H1 (cell line): ENCODE data around the gene PET100. TPM values are rescaled to one million over a fixed set of nuclear protein-coding genes. Genes with fewer than 3 reads are reported as not detected.

Experiments
- CTCF ChIA-PET: fragments of 300-600 bp; sonication (Branson Sonifier 250); formaldehyde crosslinking; loops from one replicate; lab custom pipeline; 2021; ENCODE audit not compliant: partially characterized antibody; lab: Charles Lee
- POLR2A ChIA-PET: fragments of 300-600 bp; sonication (Branson Sonifier 250); formaldehyde crosslinking; loops from one replicate; lab custom pipeline; 2021; ENCODE audit warnings: inconsistent platforms; ENCODE audit not compliant: partially characterized antibody; lab: Charles Lee
- DNase-seq, 2 experiments: peaks; one replicate each; pipeline versions ENCODE4 v3.0.0 to v3.0.0-alpha.2; 2010 to 2022; ENCODE audit warnings: low spot score in 2 of 2, low read depth in 1 of 2, mixed read lengths in 1 of 2
- FAIRE-seq: peaks from 2 replicates; lab custom pipeline; 2011; peaks lifted over from hg19 to GRCh38; lab: Jason Lieb, UNC
- H2AFZ ChIP-seq: 2 replicates; pipeline ENCODE4 v1.8.1; 2012; ENCODE audit warnings: low read length, inconsistent platforms
- H2AK5ac ChIP-seq: 2 replicates; pipeline ENCODE4 v1.6.1; 2013; ENCODE audit warnings: low read depth, low read length
- H2BK120ac ChIP-seq: replicated peaks from 2 replicates; pipeline ENCODE3; 2013; ENCODE audit warnings: low read depth, low read length, inconsistent platforms
- H2BK12ac ChIP-seq: 2 replicates; pipeline ENCODE4 v1.6.1; 2013; ENCODE audit warnings: low read depth, low read length
- H2BK15ac ChIP-seq: 2 replicates; pipeline ENCODE4 v1.6.1; 2013; ENCODE audit warnings: low read length
- H2BK20ac ChIP-seq: 2 replicates; pipeline ENCODE4 v1.6.1; 2013; ENCODE audit warnings: low read length
- H2BK5ac ChIP-seq: 2 replicates; pipeline ENCODE4 v1.6.1; 2013; ENCODE audit warnings: low read depth, low read length
- H3K14ac ChIP-seq: 2 replicates; pipeline ENCODE4 v1.6.1; 2013; ENCODE audit warnings: inconsistent platforms; ENCODE audit not compliant: insufficient read length
- H3K18ac ChIP-seq: 2 replicates; pipeline ENCODE4 v1.6.1; 2013; ENCODE audit warnings: low read length; ENCODE audit errors: extremely low read depth
- H3K23ac ChIP-seq: 2 replicates; pipeline ENCODE4 v1.6.1; 2013; ENCODE audit warnings: inconsistent platforms; ENCODE audit not compliant: insufficient read length
- H3K23me2 ChIP-seq: 2 replicates; pipeline ENCODE4 v1.6.1; 2013; ENCODE audit warnings: low read depth, low read length
- H3K27ac ChIP-seq: 2 replicates; pipeline ENCODE4 v1.6.1; 2011; ENCODE audit warnings: low read depth, low read length, inconsistent platforms
- H3K27me3 ChIP-seq, 4 experiments: replicated peaks in 1 of 4; 1 replicate in 1 of 4; 2 replicates in 3 of 4; pipeline versions ENCODE4 v1.6.1 to v1.8.1; 2011 to 2013; ENCODE audit warnings: low read length in 3 of 4, mild to moderate bottlenecking in 3 of 4, inconsistent platforms in 2 of 4, mixed read lengths in 2 of 4, moderate library complexity in 1 of 4; ENCODE audit not compliant: control insufficient read depth in 3 of 4, insufficient read depth in 3 of 4; ENCODE audit errors: extremely low read depth in 1 of 4
- H3K36me3 ChIP-seq, 4 experiments: 2 replicates each; pipeline versions ENCODE4 v1.6.1 to v1.8.1; 2011 to 2013; ENCODE audit warnings: mild to moderate bottlenecking in 4 of 4, low read length in 3 of 4, moderate library complexity in 2 of 4, control low read depth in 1 of 4, inconsistent platforms in 1 of 4; ENCODE audit not compliant: insufficient read depth in 4 of 4, control insufficient read depth in 2 of 4
- H3K4ac ChIP-seq: replicated peaks from 2 replicates; pipeline ENCODE3; 2013; ENCODE audit warnings: low read length, low read depth, mixed read lengths, inconsistent platforms; ENCODE audit not compliant: insufficient read length
- H3K4me1 ChIP-seq, 4 experiments: replicated peaks in 1 of 4; 1 replicate in 1 of 4; 2 replicates in 3 of 4; pipeline versions ENCODE4 v1.6.1 to v1.8.1; 2011 to 2013; ENCODE audit warnings: low read length in 3 of 4, inconsistent platforms in 2 of 4, mixed read lengths in 1 of 4; ENCODE audit not compliant: insufficient read depth in 4 of 4, control insufficient read depth in 3 of 4
- H3K4me2 ChIP-seq, 2 experiments: 2 replicates each; pipeline versions ENCODE4 v1.6.1 to v1.8.1; 2011 to 2013; ENCODE audit warnings: low read depth in 2 of 2, low read length in 2 of 2, control low read depth in 1 of 2, inconsistent platforms in 1 of 2, mild to moderate bottlenecking in 1 of 2; ENCODE audit not compliant: insufficient read depth in 1 of 2
- H3K4me3 ChIP-seq, 4 experiments: fragments of 200-600, 300-600 bp in 1 of 4; sonication (generic), shearing (Covaris generic), sonication (Bioruptor Twin) in 1 of 4; 2 replicates each; pipeline versions ENCODE4 v1.5.1 to v1.8.1; 2011 to 2016; ENCODE audit warnings: low read length in 4 of 4, low read depth in 3 of 4, control low read depth in 2 of 4, inconsistent platforms in 2 of 4, mild to moderate bottlenecking in 2 of 4, mixed read lengths in 1 of 4, moderate library complexity in 1 of 4; ENCODE audit not compliant: insufficient read depth in 2 of 4; ENCODE audit errors: extremely low read depth in 1 of 4
- H3K56ac ChIP-seq: replicated peaks from 2 replicates; pipeline ENCODE3; 2013; ENCODE audit warnings: low read depth, mild to moderate bottlenecking, mixed read lengths, low read length, inconsistent platforms; ENCODE audit not compliant: insufficient read length
- H3K79me1 ChIP-seq: 2 replicates; pipeline ENCODE4 v1.6.1; 2013; ENCODE audit warnings: low read depth, low read length, control low read depth
- H3K79me2 ChIP-seq, 2 experiments: 2 replicates each; pipeline versions ENCODE4 v1.6.1 to v1.8.1; 2012 to 2013; ENCODE audit warnings: low read length in 2 of 2, mild to moderate bottlenecking in 2 of 2, inconsistent platforms in 1 of 2; ENCODE audit not compliant: insufficient read depth in 2 of 2, control insufficient read depth in 1 of 2
- H3K9ac ChIP-seq, 4 experiments: replicated peaks in 1 of 4; 1 replicate in 1 of 4; 2 replicates in 3 of 4; pipeline versions ENCODE4 v1.6.1 to v1.8.1; 2011 to 2013; ENCODE audit warnings: low read depth in 3 of 4, low read length in 3 of 4, control low read depth in 2 of 4, mild to moderate bottlenecking in 2 of 4, moderate library complexity in 2 of 4, inconsistent platforms in 1 of 4; ENCODE audit errors: extremely low read depth in 1 of 4
- H3K9me3 ChIP-seq, 2 experiments: 2 replicates each; pipeline versions ENCODE4 v1.6.1 to v1.8.1; 2012 to 2013; ENCODE audit warnings: mild to moderate bottlenecking in 2 of 2, moderate library complexity in 2 of 2, control low read depth in 1 of 2, inconsistent platforms in 1 of 2, low read depth in 1 of 2, low read length in 1 of 2, mixed read lengths in 1 of 2; ENCODE audit not compliant: insufficient read depth in 2 of 2
- H4K20me1 ChIP-seq, 2 experiments: replicated peaks in 1 of 2; 2 replicates each; pipeline versions ENCODE3 to v1.8.1; 2011 to 2013; ENCODE audit warnings: inconsistent platforms in 2 of 2, low read length in 2 of 2, mild to moderate bottlenecking in 1 of 2; ENCODE audit not compliant: insufficient read depth in 2 of 2, control insufficient read depth in 1 of 2
- H4K5ac ChIP-seq: 2 replicates; pipeline ENCODE4 v1.6.1; 2013; ENCODE audit warnings: low read length, low read depth, mixed read lengths, inconsistent platforms; ENCODE audit not compliant: insufficient read length
- H4K8ac ChIP-seq: 2 replicates; pipeline ENCODE4 v1.8.0; 2013; ENCODE audit warnings: mild to moderate bottlenecking, moderate library complexity, low read length, inconsistent platforms; ENCODE audit not compliant: insufficient read depth; ENCODE audit errors: extremely low read depth
- H4K91ac ChIP-seq: replicated peaks from 2 replicates; pipeline ENCODE3; 2013; ENCODE audit warnings: low read length, mixed read lengths, inconsistent platforms; ENCODE audit not compliant: insufficient read length
- ATF2 ChIP-seq: IDR thresholded peaks from 2 replicates; pipeline ENCODE4 v1.6.1; 2012; ENCODE audit warnings: low read length, inconsistent platforms
- CBX5 ChIP-seq: fragments of 300-800, 300-1000 bp; sonication (generic); IDR thresholded peaks from 2 replicates; pipeline ENCODE4 v1.7.1; 2016; ENCODE audit warnings: antibody characterized with exemption, low read length, low read depth
- POLR2A ChIP-seq, 2 experiments: IDR thresholded peaks; 1 replicate in 1 of 2; 2 replicates in 1 of 2; pipeline ENCODE4 v1.6.1; 2011; ENCODE audit warnings: low read depth in 2 of 2, low read length in 2 of 2, mild to moderate bottlenecking in 2 of 2; ENCODE audit errors: control extremely low read depth in 1 of 2
- RBBP5 ChIP-seq: IDR thresholded peaks from 2 replicates; pipeline ENCODE4 v1.7.1; 2012; ENCODE audit warnings: low read depth, mild to moderate bottlenecking, inconsistent platforms, low read length, moderate library complexity, borderline replicate concordance
- SP2 ChIP-seq: IDR thresholded peaks from 2 replicates; pipeline ENCODE4 v1.6.1; 2012; ENCODE audit warnings: mild to moderate bottlenecking, low read length, inconsistent platforms
- TBP ChIP-seq: IDR thresholded peaks from 2 replicates; pipeline ENCODE4 v1.6.1; 2011; ENCODE audit warnings: low read depth, low read length, improper control_type of control experiment
- WGBS, 2 experiments: shearing (Covaris generic) in 1 of 2; methylation state at CpG; one replicate each; pipeline versions ENCODE4 v1.1.6 to v1.1.7; 2013 to 2015; ENCODE audit warnings: low lambda C conversion rate in 2 of 2, mixed read lengths in 2 of 2, inconsistent platforms in 1 of 2, low coverage in 1 of 2, missing lambda C conversion rate in 1 of 2; ENCODE audit not compliant: insufficient replicate concordance in 2 of 2, insufficient coverage in 1 of 2, insufficient read length in 1 of 2; ENCODE audit errors: extremely low coverage in 1 of 2, missing lambda C conversion rate in 1 of 2; 5-methylcytosine and 5-hydroxymethylcytosine counted together
- polyA plus RNA-seq, 7 experiments: library from polyadenylated mRNA; depleted of rRNA in 3 of 7; stranded (reverse) in 5 of 7; unstranded in 2 of 7; fragments of >200 nt in 5 of 7; fragments of 200-250 nt in 2 of 7; gene quantifications; 1 replicate in 5 of 7; 2 replicates in 1 of 7; 4 replicates in 1 of 7; pipeline versions ENCODE4 v1.2.1 to v1.2.3, GENCODE V29; 2011 to 2013; ENCODE audit warnings: missing spikeins in 2 of 7, mixed read lengths in 2 of 7
- total RNA-seq: library from RNA; stranded (reverse); fragmentation: NEBNext Ultra II Directional; extraction: Animal tissue kit (Norgen Biotek cat#: 25700); gene quantifications from 2 replicates; pipeline ENCODE4 v1.2.1, GENCODE V29; 2021

Gene PET100
- total and polyA plus RNA-seq, 2 of the 8 experiments (the other 6 are each of a cell fraction or from before 2014, with no cell fraction given) = 80.8 to 105 TPM

GRCh38 chr19:7650148-7650547 lies 20.6 kb downstream of the PET100 start:
- POLR2A ChIA-PET = interaction anchor here (0.6 to 1.4 kb wide), 2 partner anchors 9 to 112 kb away, joined by 3 read pairs; no protein-coding TSS in a partner anchor
- H3K14ac ChIP-seq = no peak overlapping the region
- H3K4me2 ChIP-seq = no peak overlapping the region
- no peak overlapping the region for H4K8ac ChIP-seq
- CTCF ChIA-PET = interaction anchor here (0.6 to 1.9 kb wide), 5 partner anchors 9 to 252 kb away, joined by 3 to 7 read pairs (median 5); partner anchors contain the start of gene TRAPPC5
- no peak overlapping the region for H3K9ac ChIP-seq
- peaks cover 0 to 5% of the 10 kb centered on the region in 2 experiments for H4K20me1 ChIP-seq
- no peak overlapping the region for H3K18ac ChIP-seq
- no peak overlapping the region for H2BK120ac ChIP-seq
- no peak overlapping the region for H4K91ac ChIP-seq
- peaks cover 0 to 2% (median 0%) of the 10 kb centered on the region in 4 experiments; a peak in 4 of 7 replicates for H3K4me1 ChIP-seq
- H3K4me3 ChIP-seq = no peak overlapping the region
- 0 out of 8 replicates have a peak, but pooled peaks cover 0 to 3% (median 0%) of the 10 kb centered on the region in 4 experiments for H3K36me3 ChIP-seq
- peaks cover 2 to 18% (median 6%) of the 10 kb centered on the region in 4 experiments for H3K27me3 ChIP-seq
- no peak overlapping the region for H2BK15ac ChIP-seq
- H3K79me1 ChIP-seq = no peaks in the 10 kb centered on the region
- H3K23me2 ChIP-seq = 0 out of 2 replicates have a peak, but pooled peaks cover 2% of the 10 kb centered on the region
- no peak overlapping the region for H3K4ac ChIP-seq
- H2BK5ac ChIP-seq = no peak overlapping the region
- no peak overlapping the region for H3K56ac ChIP-seq
- FAIRE-seq (no peak), DNase-seq (no peak)
- no peak overlapping the region for H4K5ac ChIP-seq
- H2BK20ac ChIP-seq = no peak overlapping the region
- H3K79me2 ChIP-seq = no peaks in the 10 kb centered on the region
- no peak overlapping the region for H2AFZ ChIP-seq
- no peaks in the 10 kb centered on the region for H3K9me3 ChIP-seq
- no peak overlapping the region for H3K27ac ChIP-seq
- TF ChIP-seq ATF2 (no peak), SP2 (no peak), TBP (no peak), RBBP5 (no peak), CBX5 (no peak), POLR2A (IDR thresholded peaks at IDR 0.05; ENCODE audit: control extremely low read depth in 1 of 2, low read depth in 2 of 2, low read length in 2 of 2) (no peak)
- WGBS, 2 experiments = 67% methylated on average over 2 of the region's 2 CpGs; no CpG with 5 or more reads in 1 of the 2 experiments
- no peak overlapping the region for H2AK5ac ChIP-seq
- no peak overlapping the region for H3K23ac ChIP-seq
- no peak overlapping the region for H2BK12ac ChIP-seq
